K562 (cell line): Measurements from ENCODE around the gene POP5. TPM values are rescaled to one million over a fixed set of nuclear protein-coding genes. Genes with fewer than 3 reads are reported as not detected.

Source experiments
- ATAC-seq: fragments of 200-7000 bp; cut with Tn5 transposase; 3 replicates; pipeline ENCODE4 v1.9.1; 2020; ENCODE audit warnings: moderate library complexity
- BruUV-seq: library from RNA; stranded (reverse); fragments of 400-500 nt; replicated peaks from 2 replicates; lab custom pipeline; 2021; lab: Mats Ljungman, UMichigan
- CTCF ChIA-PET: fragments of 300-600 bp; formaldehyde crosslinking; extraction: SDS; loops from one replicate; lab custom pipeline; 2021; ENCODE audit warnings: low intra/inter-chr PET ratio; lab: Yijun Ruan, JAX
- POLR2A ChIA-PET: fragments of 300-600, 350-650 bp; sonication (Branson Sonifier 250); formaldehyde crosslinking; extraction: SDS; loops from one replicate; lab custom pipeline; 2021; ENCODE audit warnings: antibody characterized with exemption, inconsistent platforms; lab: Yijun Ruan, JAX
- DNase-seq, 4 experiments: peaks; one replicate each; pipeline versions ENCODE4 v3.0.0 to v3.0.0-alpha.2; 2011 to 2018; ENCODE audit warnings: low spot score in 3 of 4, mixed read lengths in 3 of 4; ENCODE audit errors: extremely low read depth in 1 of 4
- FAIRE-seq: peaks from 2 replicates; lab custom pipeline; 2011; peaks lifted over from hg19 to GRCh38; lab: Jason Lieb, UNC
- H2AFZ ChIP-seq: 2 replicates; pipeline ENCODE4 v1.6.0; 2011; ENCODE audit warnings: low read depth, low read length, control low read depth, inconsistent platforms
- H3K27ac ChIP-seq: fragments of 200-600 bp; 3 replicates; pipeline ENCODE4 v1.8.0; 2011; ENCODE audit warnings: low read depth, mild to moderate bottlenecking, control low read depth, inconsistent platforms, low read length, moderate library complexity, mixed read lengths; ENCODE audit errors: extremely low read depth
- H3K27me3 ChIP-seq, 2 experiments: fragments of 300-600 bp in 1 of 2; 2 replicates in 1 of 2; 3 replicates in 1 of 2; pipeline versions ENCODE4 v1.6.0 to v1.8.0; 2011; ENCODE audit warnings: inconsistent platforms in 2 of 2, low read length in 2 of 2, mild to moderate bottlenecking in 1 of 2, mixed read lengths in 1 of 2, moderate library complexity in 1 of 2; ENCODE audit not compliant: control insufficient read depth in 2 of 2, insufficient read depth in 2 of 2
- H3K36me3 ChIP-seq: fragments of 300-600 bp; 3 replicates; pipeline ENCODE4 v1.8.0; 2011; ENCODE audit warnings: mild to moderate bottlenecking, low read length, inconsistent platforms; ENCODE audit not compliant: control insufficient read depth, insufficient read depth
- H3K4me1 ChIP-seq, 2 experiments: fragments of 200-600 bp in 1 of 2; replicated peaks in 1 of 2; 2 replicates in 1 of 2; 3 replicates in 1 of 2; pipeline versions ENCODE4 v1.5.1 to v1.8.0; 2011; ENCODE audit warnings: inconsistent platforms in 2 of 2, low read length in 2 of 2, mild to moderate bottlenecking in 1 of 2, mixed read lengths in 1 of 2, moderate library complexity in 1 of 2; ENCODE audit not compliant: control insufficient read depth in 2 of 2, insufficient read depth in 2 of 2
- H3K4me2 ChIP-seq: 2 replicates; pipeline ENCODE4 v1.6.1; 2011; ENCODE audit warnings: low read length, control low read depth, inconsistent platforms, mixed read lengths; ENCODE audit not compliant: insufficient read depth
- H3K4me3 ChIP-seq: fragments of 200-600 bp; sonication (generic), shearing (Covaris generic); 2 replicates; pipeline ENCODE4 v1.5.1; 2016; ENCODE audit warnings: control low read depth, inconsistent platforms
- H3K79me2 ChIP-seq: fragments of 200-600 bp; 3 replicates; pipeline ENCODE4 v1.8.0; 2011; ENCODE audit warnings: low read length, inconsistent platforms; ENCODE audit not compliant: control insufficient read depth, insufficient read depth
- H3K9ac ChIP-seq, 2 experiments: 2 replicates each; pipeline versions ENCODE4 v1.6.0 to v1.6.1; 2011; ENCODE audit warnings: low read depth in 2 of 2, low read length in 2 of 2, control low read depth in 1 of 2, inconsistent platforms in 1 of 2, mild to moderate bottlenecking in 1 of 2, mixed read lengths in 1 of 2; ENCODE audit not compliant: insufficient read depth in 1 of 2
- H3K9me1 ChIP-seq: one replicate; pipeline ENCODE4 v1.6.0; 2011; ENCODE audit warnings: inconsistent platforms, mild to moderate bottlenecking, low read length, moderate library complexity; ENCODE audit not compliant: control insufficient read depth, insufficient read depth
- H3K9me3 ChIP-seq: replicated peaks from 2 replicates; pipeline ENCODE4 v1.5.1; 2011; ENCODE audit warnings: low read depth, low read length, inconsistent platforms; ENCODE audit not compliant: control insufficient read depth, insufficient read depth
- H4K20me1 ChIP-seq: replicated peaks from 2 replicates; pipeline ENCODE4 v1.6.1; 2011; ENCODE audit warnings: low read length, inconsistent platforms, mixed read lengths; ENCODE audit not compliant: control insufficient read depth, insufficient read depth
- CC2D1A ChIP-seq: fragments of 450-650 bp; IDR thresholded peaks from 2 replicates; pipeline ENCODE4 v1.6.1; 2017; ENCODE audit warnings: mild to moderate bottlenecking
- CREB3L1 ChIP-seq: fragments of 450-650 bp; IDR thresholded peaks from 2 replicates; pipeline ENCODE4 v1.6.1; 2014; ENCODE audit warnings: low read depth, mild to moderate bottlenecking, moderate library complexity, borderline replicate concordance
- GTF2F1 ChIP-seq: IDR thresholded peaks from 2 replicates; pipeline ENCODE4 v1.6.1; 2011; ENCODE audit warnings: low read depth, low read length, improper control_type of control experiment
- KLF16 ChIP-seq: IDR thresholded peaks from 2 replicates; pipeline ENCODE4 v1.6.1; 2016; ENCODE audit warnings: antibody characterized with exemption
- MNT ChIP-seq, 2 experiments: fragments of 450-650 bp; conservative IDR thresholded peaks; 2 replicates each; pipeline ENCODE4 v1.6.1; 2017; ENCODE audit warnings: mild to moderate bottlenecking in 2 of 2, moderate library complexity in 2 of 2
- PML ChIP-seq: IDR thresholded peaks from 2 replicates; pipeline ENCODE4 v1.6.1; 2012; ENCODE audit warnings: low read length, inconsistent platforms
- POLR2H ChIP-seq: IDR thresholded peaks from 2 replicates; pipeline ENCODE4 v1.6.1; 2016; ENCODE audit warnings: missing genetic modification characterization, low read depth, mild to moderate bottlenecking, control low read depth, missing compliant biosample characterization, moderate library complexity
- PREB ChIP-seq: sonication (generic); formaldehyde crosslinking; IDR thresholded peaks from 2 replicates; pipeline ENCODE4 v1.8.1; 2023; ENCODE audit warnings: mild to moderate bottlenecking, missing genetic modification reagents
- SMAD4 ChIP-seq: fragments of 250-450 bp; sonication (Bioruptor Pico); conservative IDR thresholded peaks from 2 replicates; pipeline ENCODE4 v1.8.0; 2021; ENCODE audit warnings: inconsistent platforms, mild to moderate bottlenecking, moderate library complexity
- THRB ChIP-seq: fragments of 450-650 bp; formaldehyde crosslinking; conservative IDR thresholded peaks from 2 replicates; pipeline ENCODE4 v1.4.0; 2022; ENCODE audit warnings: mild to moderate bottlenecking, missing genetic modification characterization
- XRCC4 ChIP-seq: IDR thresholded peaks from one replicate; pipeline ENCODE4 v1.6.1; 2011; ENCODE audit not compliant: insufficient read depth, insufficient read length; ENCODE audit errors: extremely low read depth
- ZNF12 ChIP-seq: sonication (generic); formaldehyde crosslinking; IDR thresholded peaks from 2 replicates; pipeline ENCODE4 v1.4.0; 2020; ENCODE audit warnings: mild to moderate bottlenecking, missing genetic modification reagents
- ZNF24 ChIP-seq: fragments of 450-650 bp; IDR thresholded peaks from 2 replicates; pipeline ENCODE4 v1.6.1; 2016
- ZNF780A ChIP-seq: fragments of 250-450 bp; sonication (Bioruptor Pico); IDR thresholded peaks from 2 replicates; pipeline ENCODE4 v1.5.0; 2021; ENCODE audit warnings: mild to moderate bottlenecking
- WGBS: fragments of 100-300 bp; shearing (Covaris generic); methylation state at CpG from one replicate; pipeline ENCODE4 v1.1.6; 2016; ENCODE audit warnings: low coverage, mixed read lengths; ENCODE audit not compliant: insufficient coverage; ENCODE audit errors: missing lambda C conversion rate; 5-methylcytosine and 5-hydroxymethylcytosine counted together
- in situ Hi-C: fragments of 300-500 bp; cut with MboI; formaldehyde crosslinking; loops from 4 replicates; pipeline ENCODE4 v1.15.0; 2018; ENCODE audit warnings: inconsistent platforms, mixed read lengths
- intact Hi-C: fragments of 100-400 bp; cut with micrococcal nuclease; formaldehyde crosslinking; loops from 2 replicates; pipeline ENCODE4 v1.14.2; 2022
- polyA plus RNA-seq, 8 experiments: library from polyadenylated mRNA; depleted of rRNA in 4 of 8; stranded (reverse) in 5 of 8; unstranded in 3 of 8; fragments of >200 nt; fragmentation: Nextera tagmentation in 2 of 8; fragmentation: Illumina TruSeq in 1 of 8; extraction: Ambion mirVana in 2 of 8; extraction: Trizol in 1 of 8; gene quantifications; 2 replicates each; pipeline versions ENCODE4 v1.2.1 to v1.2.3, GENCODE V29; 2011 to 2014; ENCODE audit warnings: inconsistent platforms in 1 of 8, missing spikeins in 1 of 8
- total RNA-seq, 7 experiments: library from RNA; depleted of rRNA in 6 of 7; stranded (reverse); fragments of >200 nt in 6 of 7; fragmentation: Illumina TruSeq in 2 of 7; extraction: Trizol in 2 of 7; gene quantifications; 2 replicates each; pipeline versions ENCODE4 v1.2.1 to v1.2.3, GENCODE V29; 2011 to 2021; ENCODE audit warnings: low replicate concordance in 1 of 7

The POP5 gene
- total and polyA plus RNA-seq, 9 of the 15 experiments (the other 6 are each of a cell fraction or from before 2014, with no cell fraction given) = 57.5 to 253 (median 73.8) TPM

GRCh38 chr12:120598674-120599463 lies 17.7 kb upstream of the POP5 start:
- in situ Hi-C loops = no loop called here
- Histone ChIP-seq H3K9me1 (no peaks in the 10 kb centered on the region), H3K4me3 (no peak overlapping the region), H4K20me1 (no peaks in the 10 kb centered on the region), H3K4me1 (peaks cover 8 to 15% of the 10 kb centered on the region in 2 experiments; a peak in 4 of 5 replicates), H2AFZ (peak overlapping the region; percentile 20; the same call in 1 of the 2 replicates), H3K4me2 (peak overlapping the region; percentile 17; the same call in 1 of the 2 replicates), H3K27ac (no peak overlapping the region), H3K36me3 (no peaks in the 10 kb centered on the region), H3K27me3 (peaks cover 0 to 16% of the 10 kb centered on the region in 2 experiments; a peak in 2 of 5 replicates), H3K9me3 (no peaks in the 10 kb centered on the region), H3K79me2 (no peaks in the 10 kb centered on the region), H3K9ac (peak overlapping the region in 1 of 2 experiments; percentile 11; a peak in 1 of 4 replicates)
- intact Hi-C loops = no loop called here
- DNase-seq (peak in 1 of 4 experiments; percentile 28), FAIRE-seq (peak; percentile 61), ATAC-seq (peak; percentile 72)
- 15% methylated on average over 13 of the region's 13 CpGs for WGBS
- ChIA-PET CTCF (no interaction called here), POLR2A (interaction anchor here (1.2 kb wide), 1 partner anchor 10 kb away, joined by 3 read pairs; no protein-coding TSS in a partner anchor)
- no TSS peak for BruUV-seq
- TF ChIP-seq MNT (conservative IDR thresholded peaks at IDR 0.05) (no peak), SMAD4 (CRISPR knock-in tag) (no peak), POLR2H (tag) (no peak), KLF16 (no peak), PREB (CRISPR knock-in tag) (no peak), PML (no peak), XRCC4 (no peak), ZNF780A (CRISPR knock-in tag) (no peak), ZNF12 (CRISPR knock-in tag) (no peak), THRB (CRISPR knock-in tag) (no peak), GTF2F1 (no peak), ZNF24 (no peak), CC2D1A (no peak), CREB3L1 (no peak)
